Neural cell (in vitro differentiated cells): Measurements from ENCODE around the gene MTFP1. TPM values are rescaled to one million over a fixed set of nuclear protein-coding genes. Genes with fewer than 3 reads are reported as not detected.

Experiments used
- H2AFZ ChIP-seq: fragments of 200-600, 300-800 bp; sonication (generic), shearing (Covaris generic); 2 replicates; pipeline ENCODE4 v1.6.0; 2014; ENCODE audit warnings: low read depth, mild to moderate bottlenecking, antibody characterized with exemption, low read length, moderate library complexity
- H3F3A ChIP-seq: fragments of 200-600 bp; shearing (Covaris generic); 2 replicates; pipeline ENCODE4 v1.6.1; 2016; ENCODE audit warnings: mild to moderate bottlenecking, moderate library complexity, mixed read lengths, antibody characterized with exemption, low read length; ENCODE audit not compliant: insufficient read depth, poor library complexity, severe bottlenecking
- H3K27ac ChIP-seq: fragments of 200-600, 300-800 bp; sonication (generic), shearing (Covaris generic); 2 replicates; pipeline ENCODE4 v1.5.1; 2014; ENCODE audit warnings: mild to moderate bottlenecking, low read length, moderate library complexity
- H3K27me3 ChIP-seq: fragments of 300-800, 200-600 bp; sonication (generic), shearing (Covaris generic); 2 replicates; pipeline ENCODE4 v1.6.0; 2014; ENCODE audit warnings: mild to moderate bottlenecking, low read depth, low read length, moderate library complexity; ENCODE audit not compliant: insufficient read depth
- H3K36me3 ChIP-seq: fragments of 300-800, 200-600 bp; sonication (generic), shearing (Covaris generic); 2 replicates; pipeline ENCODE4 v1.5.1; 2014; ENCODE audit warnings: mild to moderate bottlenecking, antibody characterized with exemption, low read length, moderate library complexity; ENCODE audit not compliant: insufficient read depth
- H3K4me2 ChIP-seq: fragments of 300-800, 200-600 bp; sonication (generic), shearing (Covaris generic); 2 replicates; pipeline ENCODE4 v1.6.0; 2014; ENCODE audit warnings: mild to moderate bottlenecking, low read length
- H3K4me3 ChIP-seq: fragments of 300-800, 200-600 bp; sonication (generic), shearing (Covaris generic); 2 replicates; pipeline ENCODE4 v1.5.1; 2014; ENCODE audit warnings: mild to moderate bottlenecking, low read length, moderate library complexity
- H3K79me2 ChIP-seq: fragments of 200-600 bp; shearing (Covaris generic); replicated peaks from 2 replicates; pipeline ENCODE4 v1.6.0; 2014; ENCODE audit warnings: mild to moderate bottlenecking, low read length, moderate library complexity; ENCODE audit not compliant: insufficient read depth
- H3K9ac ChIP-seq: fragments of 300-800, 200-600 bp; sonication (generic), shearing (Covaris generic); 2 replicates; pipeline ENCODE4 v1.6.1; 2016; ENCODE audit warnings: mild to moderate bottlenecking, low read length, mixed read lengths
- H3K9me2 ChIP-seq: fragments of 200-600 bp; shearing (Covaris generic); 2 replicates; pipeline ENCODE4 v1.6.1; 2016; ENCODE audit warnings: mild to moderate bottlenecking, low read length, mixed read lengths; ENCODE audit not compliant: insufficient read depth
- H3K9me3 ChIP-seq: fragments of 200-600, 300-800 bp; sonication (generic), shearing (Covaris generic); 2 replicates; pipeline ENCODE4 v1.6.1; 2016; ENCODE audit warnings: mild to moderate bottlenecking, mixed run types, low read length, moderate library complexity, mixed read lengths
- H4K20me1 ChIP-seq: fragments of 200-600 bp; shearing (Covaris generic); 2 replicates; pipeline ENCODE4 v1.6.1; 2016; ENCODE audit warnings: mild to moderate bottlenecking, mixed run types; ENCODE audit not compliant: insufficient read depth
- CTCF ChIP-seq: fragments of 450-650 bp; IDR thresholded peaks from 2 replicates; pipeline ENCODE4 v1.5.1; 2014; ENCODE audit warnings: antibody characterized with exemption, mild to moderate bottlenecking, moderate library complexity; ENCODE audit not compliant: poor library complexity, severe bottlenecking
- EP300 ChIP-seq: fragments of 450-650 bp; conservative IDR thresholded peaks from 2 replicates; pipeline ENCODE4 v1.6.1; 2014; ENCODE audit warnings: antibody characterized with exemption, mild to moderate bottlenecking, moderate library complexity; ENCODE audit not compliant: poor library complexity, severe bottlenecking
- EZH2 ChIP-seq: fragments of 200-600, 300-800 bp; shearing (Covaris generic), sonication (generic); IDR thresholded peaks from 2 replicates; pipeline ENCODE4 v1.6.1; 2014; ENCODE audit warnings: antibody characterized with exemption, low read length, borderline replicate concordance, mild to moderate bottlenecking; ENCODE audit not compliant: insufficient read depth, poor library complexity, severe bottlenecking
- MXI1 ChIP-seq: fragments of 450-650 bp; conservative IDR thresholded peaks from 2 replicates; pipeline ENCODE4 v1.6.1; 2014; ENCODE audit warnings: antibody characterized with exemption, mild to moderate bottlenecking; ENCODE audit not compliant: poor library complexity, severe bottlenecking
- POLR2AphosphoS5 ChIP-seq: IDR thresholded peaks from 2 replicates; pipeline ENCODE4 v1.6.1; 2012
- RAD21 ChIP-seq: fragments of 450-650 bp; conservative IDR thresholded peaks from 2 replicates; pipeline ENCODE4 v1.6.1; 2014; ENCODE audit warnings: antibody characterized with exemption, mild to moderate bottlenecking, moderate library complexity
- SMC3 ChIP-seq: fragments of 450-650 bp; conservative IDR thresholded peaks from 2 replicates; pipeline ENCODE4 v1.6.1; 2014; ENCODE audit warnings: antibody characterized with exemption, mild to moderate bottlenecking, moderate library complexity; ENCODE audit not compliant: poor library complexity
- TAF1 ChIP-seq: IDR thresholded peaks from 2 replicates; pipeline ENCODE4 v1.6.1; 2012; ENCODE audit warnings: low read depth
- polyA plus RNA-seq: library from polyadenylated mRNA; depleted of rRNA; stranded (reverse); fragments of >200 nt; gene quantifications from 2 replicates; pipeline ENCODE4 v1.2.3, GENCODE V29; 2014
- TF ChIP-seq, protein P1 (sequence below): IDR thresholded peaks from 2 replicates; pipeline ENCODE4 v1.6.1; 2012; ENCODE audit warnings: borderline replicate concordance

The MTFP1 gene
- polyA plus RNA-seq, 1 donor from 2014 or later = 8.1 TPM

GRCh38 chr22:30471616-30472318, 46.2 kb downstream of the MTFP1 start, which contains the start of gene SEC14L3:
TSS of gene SEC14L3 (minus strand) at chr22:30472017. CDS start at chr22:30471958, 59 bp downstream.
- H3K36me3 ChIP-seq = no peaks in the 10 kb centered on the region
- TF ChIP-seq TAF1 (no peak), RAD21 (no peak), POLR2AphosphoS5 (no peak), SMC3 (no peak), MXI1 (no peak), EZH2 (no peak), EP300 (no peak), CTCF (no peak)
- TF ChIP-seq, protein P1, sequence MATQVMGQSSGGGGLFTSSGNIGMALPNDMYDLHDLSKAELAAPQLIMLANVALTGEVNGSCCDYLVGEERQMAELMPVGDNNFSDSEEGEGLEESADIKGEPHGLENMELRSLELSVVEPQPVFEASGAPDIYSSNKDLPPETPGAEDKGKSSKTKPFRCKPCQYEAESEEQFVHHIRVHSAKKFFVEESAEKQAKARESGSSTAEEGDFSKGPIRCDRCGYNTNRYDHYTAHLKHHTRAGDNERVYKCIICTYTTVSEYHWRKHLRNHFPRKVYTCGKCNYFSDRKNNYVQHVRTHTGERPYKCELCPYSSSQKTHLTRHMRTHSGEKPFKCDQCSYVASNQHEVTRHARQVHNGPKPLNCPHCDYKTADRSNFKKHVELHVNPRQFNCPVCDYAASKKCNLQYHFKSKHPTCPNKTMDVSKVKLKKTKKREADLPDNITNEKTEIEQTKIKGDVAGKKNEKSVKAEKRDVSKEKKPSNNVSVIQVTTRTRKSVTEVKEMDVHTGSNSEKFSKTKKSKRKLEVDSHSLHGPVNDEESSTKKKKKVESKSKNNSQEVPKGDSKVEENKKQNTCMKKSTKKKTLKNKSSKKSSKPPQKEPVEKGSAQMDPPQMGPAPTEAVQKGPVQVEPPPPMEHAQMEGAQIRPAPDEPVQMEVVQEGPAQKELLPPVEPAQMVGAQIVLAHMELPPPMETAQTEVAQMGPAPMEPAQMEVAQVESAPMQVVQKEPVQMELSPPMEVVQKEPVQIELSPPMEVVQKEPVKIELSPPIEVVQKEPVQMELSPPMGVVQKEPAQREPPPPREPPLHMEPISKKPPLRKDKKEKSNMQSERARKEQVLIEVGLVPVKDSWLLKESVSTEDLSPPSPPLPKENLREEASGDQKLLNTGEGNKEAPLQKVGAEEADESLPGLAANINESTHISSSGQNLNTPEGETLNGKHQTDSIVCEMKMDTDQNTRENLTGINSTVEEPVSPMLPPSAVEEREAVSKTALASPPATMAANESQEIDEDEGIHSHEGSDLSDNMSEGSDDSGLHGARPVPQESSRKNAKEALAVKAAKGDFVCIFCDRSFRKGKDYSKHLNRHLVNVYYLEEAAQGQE = no peak
- no peak within 1 kb of the TSS for H3K27ac ChIP-seq
- H3K27me3 ChIP-seq = no peaks in the 10 kb centered on the region
- H3K4me2 ChIP-seq = no peak within 1 kb of the TSS
- H4K20me1 ChIP-seq = no peaks in the 10 kb centered on the region
- H3K9ac ChIP-seq = no peak within 1 kb of the TSS
- H3K4me3 ChIP-seq = no peak within 1 kb of the TSS
- no peaks in the 10 kb centered on the region for H3K79me2 ChIP-seq
- no peaks in the 10 kb centered on the region for H3F3A ChIP-seq
- no peaks in the 10 kb centered on the region for H3K9me2 ChIP-seq
- no peak within 1 kb of the TSS for H2AFZ ChIP-seq
- H3K9me3 ChIP-seq = no peaks in the 10 kb centered on the region

DNA sequence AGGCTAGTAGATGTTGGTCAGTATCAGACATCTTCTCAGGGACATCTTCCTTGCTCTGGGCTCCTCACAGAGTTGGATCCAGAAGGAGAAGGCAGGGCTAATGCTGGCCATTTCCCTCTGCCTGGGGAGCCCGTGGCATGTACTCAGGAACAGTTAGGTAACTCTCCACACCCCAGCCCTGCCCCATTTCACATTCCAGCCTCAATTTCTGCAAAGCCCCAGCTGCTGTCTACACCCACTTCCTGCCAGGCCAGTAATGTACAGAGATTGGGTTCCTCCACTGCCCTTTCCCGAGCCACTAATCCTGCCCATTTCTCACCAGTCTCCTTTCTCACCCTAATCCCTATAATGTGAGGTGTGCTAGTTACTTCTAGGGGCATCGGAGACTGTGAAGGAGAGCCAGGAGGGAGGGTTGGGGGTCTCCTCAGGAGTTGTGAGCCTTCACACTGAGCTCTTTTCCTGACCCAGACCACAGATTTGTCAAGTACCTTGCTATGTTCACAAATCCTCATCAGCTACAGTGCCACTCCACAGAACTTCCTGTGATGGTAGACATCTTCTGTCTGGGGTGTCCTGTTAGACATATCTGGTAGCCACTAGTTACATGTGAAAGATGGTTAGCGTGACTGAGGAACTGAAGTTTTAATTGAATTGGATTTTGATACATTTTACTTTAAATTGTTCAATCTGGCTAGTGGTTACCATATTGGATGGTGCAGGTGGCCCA, 47.6 kb downstream of the MTFP1 start:
- H3K27me3 ChIP-seq = no peaks in the 10 kb centered on the region
- H4K20me1 ChIP-seq = no peaks in the 10 kb centered on the region
- no peaks in the 10 kb centered on the region for H3K9me3 ChIP-seq
- TF ChIP-seq EP300 (no peak), CTCF (no peak), EZH2 (no peak), MXI1 (no peak), POLR2AphosphoS5 (no peak), SMC3 (no peak)
- TF ChIP-seq, protein P1 = no peak
- no peak overlapping the region for H3K9ac ChIP-seq
- no peaks in the 10 kb centered on the region for H3K79me2 ChIP-seq
- no peaks in the 10 kb centered on the region for H3K9me2 ChIP-seq
- no peaks in the 10 kb centered on the region for H3F3A ChIP-seq
- no peaks in the 10 kb centered on the region for H3K36me3 ChIP-seq
- H3K4me2 ChIP-seq = no peak overlapping the region
- no peak overlapping the region for H2AFZ ChIP-seq
- H3K27ac ChIP-seq = no peak overlapping the region
- no peak overlapping the region for H3K4me3 ChIP-seq
